Transverse colon (tissue), 4 donors: ENCODE results near the gene FAM228A. TPM values are rescaled to one million over a fixed set of nuclear protein-coding genes. Genes with fewer than 3 reads are reported as not detected.

ENCODE experiments used
- DNase-seq: peaks from one replicate; pipeline ENCODE4 v3.0.0-alpha.2; 2019
- H3K27ac ChIP-seq, 4 donors: fragments of 200-600 bp; sonication (generic); 2 replicates each; pipeline ENCODE4 v1.5.1; 2016 to 2018; ENCODE audit warnings: inconsistent platforms in 4 of 4
- H3K27me3 ChIP-seq: fragments of 200-600 bp; sonication (generic); 2 replicates; pipeline ENCODE4 v1.5.1; 2017; ENCODE audit warnings: inconsistent platforms
- H3K36me3 ChIP-seq, 4 donors: fragments of 200-600 bp; sonication (generic); 2 replicates each; pipeline ENCODE4 v1.5.1; 2017 to 2019; ENCODE audit warnings: inconsistent platforms in 4 of 4
- H3K4me1 ChIP-seq, 4 donors: fragments of 200-600 bp; sonication (generic); 2 replicates each; pipeline ENCODE4 v1.5.1; 2017 to 2020; ENCODE audit warnings: inconsistent platforms in 4 of 4
- H3K4me3 ChIP-seq, 4 donors: fragments of 200-600 bp; sonication (generic); 1 replicate in 1 of 4; 2 replicates in 3 of 4; pipeline versions ENCODE4 v1.5.1 to v1.6.1; 2017 to 2019; ENCODE audit warnings: inconsistent platforms in 4 of 4
- H3K9me3 ChIP-seq, 2 donors: fragments of 200-600 bp; sonication (generic); 2 replicates each; pipeline ENCODE4 v1.5.1; 2017 to 2019; ENCODE audit warnings: inconsistent platforms in 2 of 2
- CTCF ChIP-seq, 5 experiments: fragments of 200-600 bp in 3 of 5; fragments of 450-650 bp in 2 of 5; sonication (generic) in 3 of 5; IDR thresholded peaks; 1 replicate in 2 of 5; 2 replicates in 3 of 5; pipeline ENCODE4 v1.5.1; 2016 to 2017; ENCODE audit warnings: antibody characterized with exemption in 5 of 5, inconsistent platforms in 3 of 5, mild to moderate bottlenecking in 2 of 5, moderate library complexity in 1 of 5
- EP300 ChIP-seq: sonication (generic); formaldehyde crosslinking; IDR thresholded peaks from one replicate; pipeline ENCODE4 v1.6.1; 2017; ENCODE audit warnings: antibody characterized with exemption, low read depth
- POLR2A ChIP-seq: fragments of 450-650 bp; IDR thresholded peaks from one replicate; pipeline ENCODE4 v1.6.1; 2016; ENCODE audit warnings: antibody characterized with exemption, mild to moderate bottlenecking, moderate library complexity
- POLR2AphosphoS5 ChIP-seq, 3 donors: sonication (generic); formaldehyde crosslinking; IDR thresholded peaks; one replicate each; pipeline ENCODE4 v1.6.1; 2016; ENCODE audit warnings: antibody characterized with exemption in 3 of 3
- WGBS, 2 donors: methylation state at CpG; one replicate each; pipeline ENCODE4 v1.1.5; 2018; ENCODE audit warnings: low coverage in 1 of 2; 5-methylcytosine and 5-hydroxymethylcytosine counted together
- in situ Hi-C, 4 donors: fragments of 200-750 bp; cut with MboI; loops; one replicate each; pipeline versions ENCODE4 v1.15.0 to v1.15.1; 2017; ENCODE audit warnings: low sequenced_read_pairs in 3 of 4, low pct_ligation_motif_present in 1 of 4, low pct_unique_long_range_greater_than_20kb in 1 of 4
- intact Hi-C: fragments of 100-400 bp; cut with DNase I; formaldehyde crosslinking; loops from one replicate; pipeline ENCODE4 v1.15.1; 2023; ENCODE audit warnings: low total_unique reads
- total RNA-seq, 4 donors: library from RNA; depleted of rRNA; stranded (reverse); fragments of >200 nt; gene quantifications; one replicate each; pipeline ENCODE4 v1.1.0, GENCODE V29; 2016

FAM228A gene
- total RNA-seq, 4 donors from 2014 or later, result 0.27 TPM; not detected in 3

GRCh38 chr2:24164416-24164973 is 10.4 kb upstream of the FAM228A start:
- peak; percentile 26 for DNase-seq
- Histone ChIP-seq H3K4me3 (no peak overlapping the region), H3K27me3 (no peaks in the 10 kb centered on the region), H3K9me3 (no peaks in the 10 kb centered on the region), H3K27ac (no peak overlapping the region), H3K4me1 (no peaks in the 10 kb centered on the region), H3K36me3 (no peaks in the 10 kb centered on the region)
- intact Hi-C loops (no loop called here), in situ Hi-C loops (no loop called here)
- TF ChIP-seq EP300 (no peak), POLR2AphosphoS5 (IDR thresholded peaks at IDR 0.05) (no peak), POLR2A (no peak), CTCF (IDR thresholded peaks at IDR 0.05) (peak; percentile 28 to 76 (median 58))
- 51 to 53% methylated on average over 2 to 8 of the region's 8 CpGs for WGBS, 2 donors

GRCh38 chr2:24169023-24169422 is 5.8 kb upstream of the FAM228A start:
- no peak for TF ChIP-seq POLR2A
- TF ChIP-seq CTCF (IDR thresholded peaks at IDR 0.05), result no peak
- no peak for TF ChIP-seq EP300
- TF ChIP-seq POLR2AphosphoS5 (IDR thresholded peaks at IDR 0.05), result no peak
- H3K9me3 ChIP-seq, result no peaks in the 10 kb centered on the region
- no peak for DNase-seq
- WGBS, 2 donors, result 84% methylated on average over 5 of the region's 5 CpGs; no CpG with 5 or more reads in 1 of the 2 donors
- H3K27me3 ChIP-seq, result no peaks in the 10 kb centered on the region
- no peaks in the 10 kb centered on the region for H3K4me1 ChIP-seq
- intact Hi-C loops (no loop called here), in situ Hi-C loops (no loop called here)
- H3K27ac ChIP-seq, result no peak overlapping the region
- H3K36me3 ChIP-seq, result no peaks in the 10 kb centered on the region
- no peak overlapping the region for H3K4me3 ChIP-seq

- WGBS, 2 donors, result 83 to 93% methylated on average over 8 to 17 of the region's 17 CpGs
- TF ChIP-seq CTCF (IDR thresholded peaks at IDR 0.05), result no peak
- TF ChIP-seq EP300, result no peak
- no peak for TF ChIP-seq POLR2AphosphoS5 (IDR thresholded peaks at IDR 0.05)
- TF ChIP-seq POLR2A, result no peak
- intact Hi-C loops (no loop called here), in situ Hi-C loops (no loop called here)
- Histone ChIP-seq H3K36me3 (no peaks in the 10 kb centered on the region), H3K4me3 (no peak overlapping the region), H3K9me3 (no peaks in the 10 kb centered on the region), H3K4me1 (no peaks in the 10 kb centered on the region), H3K27ac (no peak overlapping the region), H3K27me3 (no peaks in the 10 kb centered on the region)
- DNase-seq, result no peak
These were observed 856 bp downstream of the FAM228A start for GRCh38 chr2:24175631-24176187.

GRCh38 chr2:24176326-24176725 is 1.5 kb downstream of the FAM228A start:
- Histone ChIP-seq H3K4me1 (no peaks in the 10 kb centered on the region), H3K9me3 (no peaks in the 10 kb centered on the region)
- in situ Hi-C loops, result no loop called here

More at GRCh38 chr2:24176326-24176725, 1.5 kb downstream of the FAM228A start:
- intact Hi-C loops, result no loop called here
- Histone ChIP-seq H3K4me3 (no peak overlapping the region), H3K27me3 (no peaks in the 10 kb centered on the region), H3K27ac (no peak overlapping the region), H3K36me3 (no peaks in the 10 kb centered on the region)
- 84% methylated on average over 1 of the region's 1 CpG; no CpG with 5 or more reads in 1 of the 2 donors for WGBS, 2 donors
- no peak for DNase-seq
- TF ChIP-seq POLR2A (no peak), CTCF (IDR thresholded peaks at IDR 0.05) (no peak), POLR2AphosphoS5 (IDR thresholded peaks at IDR 0.05) (no peak)
